ENCODE results near the gene UBE2G1. TPM values are rescaled to one million over a fixed set of nuclear protein-coding genes. Genes with fewer than 3 reads are reported as not detected.
"Not testable (repeated sequence)": the region's sequence is repeated elsewhere in the genome, so short reads cannot be mapped to it uniquely, and the experiment has no call there.

The UBE2G1 gene
- total and polyA plus RNA-seq, 2 donors from 2014 or later = 26.7 to 50.9 TPM

DNA sequence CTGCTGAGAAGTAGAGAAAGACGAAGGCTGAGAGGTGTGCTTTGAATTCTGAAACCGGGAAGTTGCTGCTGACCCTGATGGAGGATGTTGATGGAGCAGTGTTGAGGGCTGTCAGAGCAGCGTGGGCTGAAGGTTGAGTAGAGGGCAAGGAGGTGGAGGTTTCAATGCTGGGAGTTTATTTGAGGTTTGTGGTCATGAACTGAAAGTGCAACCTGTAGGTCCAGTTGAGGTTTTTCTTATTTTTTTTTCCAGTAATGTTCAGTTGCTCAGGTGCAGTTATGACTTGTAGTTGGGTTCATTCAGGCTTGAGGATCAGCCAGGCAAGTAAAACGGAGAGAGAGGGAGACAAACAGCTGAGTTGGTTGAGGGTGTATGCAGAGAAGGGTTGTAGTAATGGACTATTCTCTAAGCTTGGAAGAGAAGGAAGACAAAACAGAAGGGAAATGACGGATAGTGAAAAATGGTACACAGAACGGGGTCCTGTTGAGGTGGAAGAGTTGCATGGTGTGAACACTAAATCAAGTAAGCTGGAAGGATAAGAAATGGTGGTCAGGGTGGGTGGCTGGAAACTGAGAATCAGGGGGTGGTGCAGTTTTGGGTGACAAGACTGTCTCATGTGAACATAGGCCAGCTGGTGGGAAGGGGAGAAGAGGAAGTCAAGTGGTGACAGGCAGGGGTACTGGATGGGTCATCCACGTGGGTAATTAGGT lies 8.7 kb upstream of the UBE2G1 start:
- Histone ChIP-seq H3K4me1 (ENCODE audit: control insufficient read depth in 2 of 3, insufficient read depth in 2 of 3, low read depth in 1 of 3, low read length in 3 of 3) (no peaks in the 10 kb centered on the region), H3K9me3 (ENCODE audit: control insufficient read depth in 2 of 3, insufficient read depth in 1 of 3, low read length in 3 of 3) (no peaks in the 10 kb centered on the region), H3K9ac (ENCODE audit: low read length in 3 of 3) (no peak overlapping the region), H3K36me3 (ENCODE audit: control insufficient read depth in 2 of 3, insufficient read depth in 3 of 3, low read length in 3 of 3) (no peaks in the 10 kb centered on the region), H3K27ac (ENCODE audit: low read depth in 2 of 2, low read length in 2 of 2) (no peak overlapping the region), H3K27me3 (ENCODE audit: control insufficient read depth, insufficient read depth, low read length) (no peaks in the 10 kb centered on the region), H3K4me3 (ENCODE audit: low read length in 3 of 3) (no peak overlapping the region)
- TF ChIP-seq, protein P1, sequence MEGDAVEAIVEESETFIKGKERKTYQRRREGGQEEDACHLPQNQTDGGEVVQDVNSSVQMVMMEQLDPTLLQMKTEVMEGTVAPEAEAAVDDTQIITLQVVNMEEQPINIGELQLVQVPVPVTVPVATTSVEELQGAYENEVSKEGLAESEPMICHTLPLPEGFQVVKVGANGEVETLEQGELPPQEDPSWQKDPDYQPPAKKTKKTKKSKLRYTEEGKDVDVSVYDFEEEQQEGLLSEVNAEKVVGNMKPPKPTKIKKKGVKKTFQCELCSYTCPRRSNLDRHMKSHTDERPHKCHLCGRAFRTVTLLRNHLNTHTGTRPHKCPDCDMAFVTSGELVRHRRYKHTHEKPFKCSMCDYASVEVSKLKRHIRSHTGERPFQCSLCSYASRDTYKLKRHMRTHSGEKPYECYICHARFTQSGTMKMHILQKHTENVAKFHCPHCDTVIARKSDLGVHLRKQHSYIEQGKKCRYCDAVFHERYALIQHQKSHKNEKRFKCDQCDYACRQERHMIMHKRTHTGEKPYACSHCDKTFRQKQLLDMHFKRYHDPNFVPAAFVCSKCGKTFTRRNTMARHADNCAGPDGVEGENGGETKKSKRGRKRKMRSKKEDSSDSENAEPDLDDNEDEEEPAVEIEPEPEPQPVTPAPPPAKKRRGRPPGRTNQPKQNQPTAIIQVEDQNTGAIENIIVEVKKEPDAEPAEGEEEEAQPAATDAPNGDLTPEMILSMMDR (IDR thresholded peaks at IDR 0.05; ENCODE audit: borderline replicate concordance, extremely low read depth, insufficient read depth) = no peak
- no peak for FAIRE-seq
- DNase-seq = peak in 1 of 5 donors; percentile 18
- intact Hi-C loops (cut with DNase I) = no loop called here

DNA sequence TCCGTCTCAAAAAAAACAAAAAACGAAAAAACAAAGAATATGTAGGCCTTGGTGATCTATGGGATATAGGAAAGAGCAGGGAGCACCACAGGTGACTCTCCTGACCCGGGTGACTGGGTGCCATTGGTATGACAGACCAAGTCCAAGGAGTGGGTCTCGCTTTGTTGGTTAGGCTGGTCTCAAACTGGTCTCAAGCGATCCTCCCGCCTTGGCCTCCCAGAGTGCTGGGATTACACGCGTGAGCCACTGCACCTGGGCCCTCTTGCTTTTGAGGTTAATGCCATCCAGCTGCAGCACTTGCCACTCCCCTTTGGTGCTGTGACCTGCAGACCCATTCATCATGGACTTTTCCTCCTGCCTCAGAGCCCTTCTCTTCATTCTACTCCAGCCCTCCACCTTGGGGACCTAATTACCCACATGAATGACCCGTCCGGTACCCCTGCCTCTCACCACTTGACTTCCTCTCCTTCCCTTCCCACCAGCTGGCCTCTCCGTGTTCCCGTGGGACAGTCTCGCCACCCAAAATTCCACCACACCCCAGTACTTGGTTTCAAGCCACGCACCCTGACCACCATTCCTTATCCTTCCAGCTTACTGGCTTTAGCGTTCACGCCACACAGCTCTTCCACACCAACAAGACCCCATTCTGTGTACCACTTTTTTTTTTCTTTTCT lies 3.2 kb upstream of the UBE2G1 start:
- Histone ChIP-seq H3K4me3 (ENCODE audit: low read length in 3 of 3) (no peak overlapping the region), H3K27me3 (ENCODE audit: control insufficient read depth, insufficient read depth, low read length) (no peaks in the 10 kb centered on the region), H3K9me3 (ENCODE audit: control insufficient read depth in 2 of 3, insufficient read depth in 1 of 3, low read length in 3 of 3) (no peaks in the 10 kb centered on the region), H3K4me1 (ENCODE audit: control insufficient read depth in 2 of 3, insufficient read depth in 2 of 3, low read depth in 1 of 3, low read length in 3 of 3) (peaks cover 0 to 4% (median 2%) of the 10 kb centered on the region in 3 donors), H3K9ac (ENCODE audit: low read length in 3 of 3) (no peak overlapping the region), H3K27ac (ENCODE audit: low read depth in 2 of 2, low read length in 2 of 2) (no peak overlapping the region), H3K36me3 (ENCODE audit: control insufficient read depth in 2 of 3, insufficient read depth in 3 of 3, low read length in 3 of 3) (no peaks in the 10 kb centered on the region)
- DNase-seq (peak in 1 of 5 donors; percentile 43), FAIRE-seq (no peak)
- intact Hi-C loops (cut with DNase I) = no loop called here
- TF ChIP-seq, protein P1 (IDR thresholded peaks at IDR 0.05; ENCODE audit: borderline replicate concordance, extremely low read depth, insufficient read depth) = no peak

DNA sequence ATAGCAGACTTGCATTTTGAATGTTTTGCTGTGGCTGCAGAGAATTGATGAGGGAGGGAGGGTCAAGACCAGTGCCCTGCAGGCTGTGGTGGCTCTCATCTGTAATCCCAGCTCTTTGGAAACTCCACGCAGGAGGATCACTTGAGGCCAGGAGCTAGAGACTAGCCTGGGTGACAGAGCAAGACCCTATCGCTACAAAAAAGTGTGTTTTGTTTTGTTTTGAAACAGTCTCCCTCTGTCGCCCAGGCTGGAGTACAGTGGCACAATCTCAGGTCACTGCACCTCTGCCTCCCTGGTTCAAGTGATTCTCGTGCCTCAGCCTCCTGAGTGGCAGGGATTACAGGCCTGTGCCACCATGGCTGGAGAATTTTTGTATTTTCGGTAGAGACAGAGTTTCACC lies 1.9 kb upstream of the UBE2G1 start:
- H3K36me3 ChIP-seq (ENCODE audit: control insufficient read depth in 2 of 3, insufficient read depth in 3 of 3, low read length in 3 of 3) = no peaks in the 10 kb centered on the region
- FAIRE-seq (no peak), DNase-seq (peak in 1 of 5 donors; percentile 20)
- peaks cover 0 to 4% (median 3%) of the 10 kb centered on the region in 3 donors for H3K4me1 ChIP-seq (ENCODE audit: control insufficient read depth in 2 of 3, insufficient read depth in 2 of 3, low read depth in 1 of 3, low read length in 3 of 3)
- no peaks in the 10 kb centered on the region for H3K27me3 ChIP-seq (ENCODE audit: control insufficient read depth, insufficient read depth, low read length)
- TF ChIP-seq, protein P1 (IDR thresholded peaks at IDR 0.05; ENCODE audit: borderline replicate concordance, extremely low read depth, insufficient read depth) = no peak
- no peak overlapping the region for H3K4me3 ChIP-seq (ENCODE audit: low read length in 3 of 3)
- H3K9me3 ChIP-seq (ENCODE audit: control insufficient read depth in 2 of 3, insufficient read depth in 1 of 3, low read length in 3 of 3) = no peaks in the 10 kb centered on the region
- no peak overlapping the region for H3K27ac ChIP-seq (ENCODE audit: low read depth in 2 of 2, low read length in 2 of 2)
- intact Hi-C loops (cut with DNase I) = no loop called here
- H3K9ac ChIP-seq (ENCODE audit: low read length in 3 of 3) = no peak overlapping the region

DNA sequence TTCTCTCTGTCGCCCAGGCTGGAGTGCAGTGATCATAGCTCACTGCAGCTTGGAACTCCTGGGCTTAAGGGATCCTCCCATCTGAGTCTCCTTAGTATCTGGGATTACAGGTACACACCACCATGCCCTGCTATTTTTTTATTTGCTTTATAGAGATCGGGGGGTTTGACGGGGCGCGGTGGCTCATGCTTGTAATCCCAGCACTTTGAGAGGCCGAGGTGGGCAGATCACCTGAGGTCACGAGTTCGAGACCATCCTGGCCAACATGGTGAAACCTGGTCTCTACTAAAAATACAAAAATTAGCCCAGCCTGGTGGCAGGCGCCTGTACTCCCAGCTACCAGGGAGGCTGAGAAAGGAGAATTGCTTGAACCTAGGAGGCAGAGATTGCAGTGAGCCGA lies 702 bp upstream of the UBE2G1 start:
- Histone ChIP-seq H3K27ac (ENCODE audit: low read depth in 2 of 2, low read length in 2 of 2) (peak overlapping the region in 1 of 2 donors; percentile 88), H3K4me3 (ENCODE audit: low read length in 3 of 3) (peak overlapping the region in 2 of 3 donors; percentile 55 to 74)
- FAIRE-seq; H3K4me1 ChIP-seq (ENCODE audit: control insufficient read depth in 2 of 3, insufficient read depth in 2 of 3, low read depth in 1 of 3, low read length in 3 of 3); H3K9ac ChIP-seq (ENCODE audit: low read length in 3 of 3); intact Hi-C loops (cut with DNase I); H3K36me3 ChIP-seq (ENCODE audit: control insufficient read depth in 2 of 3, insufficient read depth in 3 of 3, low read length in 3 of 3); H3K9me3 ChIP-seq (ENCODE audit: control insufficient read depth in 2 of 3, insufficient read depth in 1 of 3, low read length in 3 of 3); H3K27me3 ChIP-seq (ENCODE audit: control insufficient read depth, insufficient read depth, low read length): not testable (repeated sequence)
- peak in 1 of 5 donors; percentile 41 for DNase-seq
